ENCODE data around the gene CNGB1. TPM values are rescaled to one million over a fixed set of nuclear protein-coding genes. Genes with fewer than 3 reads are reported as not detected.
"Not testable (repeated sequence)": the region's sequence is repeated elsewhere in the genome, so short reads cannot be mapped to it uniquely, and the experiment has no call there.

Gene CNGB1
- total RNA-seq, 4 donors from 2014 or later = 0.13 TPM; not detected in 3

DNA sequence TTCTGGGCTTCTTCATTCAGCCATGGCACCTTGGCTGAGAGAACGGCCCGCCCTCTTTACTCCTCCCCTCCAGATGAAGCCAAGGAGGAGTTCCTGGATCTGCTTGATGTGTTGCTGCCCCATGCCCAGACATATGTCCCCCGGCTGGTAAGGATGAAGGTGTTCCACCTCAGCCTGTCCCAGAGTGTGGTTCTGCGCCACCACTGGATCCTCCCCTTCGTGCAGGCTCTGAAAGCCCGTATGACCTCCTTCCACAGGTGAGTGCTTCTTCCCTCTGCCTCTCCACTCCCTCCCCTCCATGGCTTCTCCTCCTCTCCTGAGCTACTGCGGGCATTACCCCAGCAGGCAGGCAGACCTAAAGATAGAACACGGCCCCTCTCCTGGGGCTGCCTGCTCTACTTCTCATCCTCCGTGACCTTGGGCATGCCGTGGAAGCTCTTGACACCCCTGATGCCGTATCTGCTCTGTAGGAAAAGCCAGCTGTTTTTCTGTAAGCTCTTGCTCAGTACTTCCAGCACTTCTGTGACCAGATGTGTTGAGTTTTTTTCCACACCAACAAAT, 39.0 kb upstream of the CNGB1 start:
- peaks cover 15 to 22% of the 10 kb centered on the region in 2 donors for H3K36me3 ChIP-seq

DNA sequence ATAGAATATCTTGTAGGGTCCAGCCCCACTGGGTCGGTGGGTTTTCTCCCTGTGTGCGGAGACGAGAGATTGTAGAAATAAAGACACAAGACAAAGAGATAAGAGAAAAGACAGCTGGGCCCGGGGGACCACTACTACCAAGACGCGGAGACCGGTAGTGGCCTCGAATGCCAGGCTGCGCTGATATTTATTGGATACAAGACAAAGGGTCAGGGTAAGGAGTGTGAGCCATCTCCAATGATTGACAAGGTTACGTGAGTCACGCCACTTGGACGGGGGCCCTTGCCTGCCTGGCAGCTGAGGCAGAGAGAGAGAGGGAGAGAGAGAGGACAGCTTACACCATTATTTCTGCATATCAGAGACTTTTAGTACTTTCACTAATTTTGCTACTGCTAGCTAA, 33.8 kb upstream of the CNGB1 start:
- DNase-seq; H3K36me3 ChIP-seq; H3K27me3 ChIP-seq; H3K9me3 ChIP-seq; H3K4me3 ChIP-seq (replicated peaks in 1 of 3): not testable (repeated sequence)
- WGBS, 2 donors = 93 to 95% methylated on average over 12 of the region's 12 CpGs
- peaks cover 9 to 13% of the 10 kb centered on the region in 2 donors for H3K4me1 ChIP-seq
- H3K27ac ChIP-seq = peak overlapping the region in 1 of 3 donors; percentile 10
- intact Hi-C loops (cut with DNase I) = loop anchor here (5.0 kb wide), 1 partner anchor 247 kb away; no protein-coding TSS in a partner anchor

More for the DNA sequence above, 39.0 kb upstream of the CNGB1 start:
- Histone ChIP-seq H3K27me3 (no peaks in the 10 kb centered on the region), H3K4me1 (peaks cover 0 to 2% of the 10 kb centered on the region in 2 donors), H3K4me3 (replicated peaks in 1 of 3) (no peak overlapping the region), H3K27ac (no peak overlapping the region), H3K9me3 (no peaks in the 10 kb centered on the region)
- DNase-seq = peak in 1 of 2 donors; percentile 36
- TF ChIP-seq POLR2A (IDR thresholded peaks at IDR 0.05) = no peak
- TF ChIP-seq, protein P1, sequence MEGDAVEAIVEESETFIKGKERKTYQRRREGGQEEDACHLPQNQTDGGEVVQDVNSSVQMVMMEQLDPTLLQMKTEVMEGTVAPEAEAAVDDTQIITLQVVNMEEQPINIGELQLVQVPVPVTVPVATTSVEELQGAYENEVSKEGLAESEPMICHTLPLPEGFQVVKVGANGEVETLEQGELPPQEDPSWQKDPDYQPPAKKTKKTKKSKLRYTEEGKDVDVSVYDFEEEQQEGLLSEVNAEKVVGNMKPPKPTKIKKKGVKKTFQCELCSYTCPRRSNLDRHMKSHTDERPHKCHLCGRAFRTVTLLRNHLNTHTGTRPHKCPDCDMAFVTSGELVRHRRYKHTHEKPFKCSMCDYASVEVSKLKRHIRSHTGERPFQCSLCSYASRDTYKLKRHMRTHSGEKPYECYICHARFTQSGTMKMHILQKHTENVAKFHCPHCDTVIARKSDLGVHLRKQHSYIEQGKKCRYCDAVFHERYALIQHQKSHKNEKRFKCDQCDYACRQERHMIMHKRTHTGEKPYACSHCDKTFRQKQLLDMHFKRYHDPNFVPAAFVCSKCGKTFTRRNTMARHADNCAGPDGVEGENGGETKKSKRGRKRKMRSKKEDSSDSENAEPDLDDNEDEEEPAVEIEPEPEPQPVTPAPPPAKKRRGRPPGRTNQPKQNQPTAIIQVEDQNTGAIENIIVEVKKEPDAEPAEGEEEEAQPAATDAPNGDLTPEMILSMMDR (IDR thresholded peaks at IDR 0.05) = no peak
- intact Hi-C loops (cut with DNase I) = loop anchor here (10.0 kb wide), 1 partner anchor 425 kb away; no protein-coding TSS in a partner anchor
- WGBS, 2 donors = 68 to 80% methylated on average over 11 of the region's 11 CpGs

DNA sequence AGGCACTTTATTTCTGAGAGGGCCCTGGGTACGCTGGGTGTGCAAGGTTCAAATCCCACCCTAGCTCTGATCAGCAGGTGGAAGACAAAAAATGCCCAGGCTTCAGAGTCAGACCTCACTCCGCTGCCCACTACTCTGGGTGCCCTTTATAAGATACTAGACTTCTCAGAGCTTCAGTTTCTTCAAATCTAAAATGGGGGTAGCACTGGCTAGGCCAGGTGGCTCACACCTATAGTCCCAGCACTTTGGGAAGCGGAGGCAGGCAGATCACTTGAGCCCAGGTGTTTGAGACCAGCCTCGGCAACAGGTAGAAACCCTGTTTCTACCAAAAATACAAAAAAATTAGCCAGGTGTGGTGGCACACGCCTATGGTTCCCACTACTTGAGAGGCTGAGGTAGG, 32.0 kb upstream of the CNGB1 start:
- TF ChIP-seq POLR2A (IDR thresholded peaks at IDR 0.05) = no peak
- no peaks in the 10 kb centered on the region for H3K9me3 ChIP-seq
- no peak overlapping the region for H3K4me3 ChIP-seq (replicated peaks in 1 of 3)
- H3K27me3 ChIP-seq = no peaks in the 10 kb centered on the region
- DNase-seq = no peak
- intact Hi-C loops (cut with DNase I) = loop anchor here (2.0 to 5.0 kb wide), 2 partner anchors 102 to 246 kb away; no protein-coding TSS in a partner anchor
- H3K4me1 ChIP-seq = peaks cover 21 to 31% of the 10 kb centered on the region in 2 donors
- H3K27ac ChIP-seq = no peak overlapping the region
- H3K36me3 ChIP-seq = peaks cover under 1 to 3% of the 10 kb centered on the region in 2 donors
- WGBS, 2 donors = 88 to 92% methylated on average over 5 of the region's 5 CpGs

DNA sequence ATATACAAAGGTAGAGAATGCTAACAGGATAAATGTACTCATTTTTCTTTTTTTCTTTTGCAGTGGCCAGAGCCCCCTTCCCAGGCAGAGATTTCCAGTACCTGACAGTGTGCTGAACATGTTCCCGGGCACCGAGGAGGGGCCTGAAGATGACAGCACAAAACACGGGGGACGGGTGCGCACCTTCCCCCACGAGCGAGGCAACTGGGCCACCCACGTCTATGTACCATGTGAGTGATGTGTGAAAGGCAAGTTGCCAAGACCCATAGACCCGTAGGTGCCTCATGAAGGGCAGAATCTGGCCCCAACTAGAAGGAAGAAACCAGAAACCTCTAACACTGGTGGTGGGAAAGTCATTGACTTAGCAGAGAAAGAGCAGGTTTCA, 31.5 kb upstream of the CNGB1 start:
- Histone ChIP-seq H3K27ac (no peak overlapping the region), H3K4me1 (peaks cover 21 to 36% of the 10 kb centered on the region in 2 donors), H3K36me3 (peaks cover 6 to 8% of the 10 kb centered on the region in 2 donors), H3K27me3 (no peaks in the 10 kb centered on the region), H3K4me3 (replicated peaks in 1 of 3) (no peak overlapping the region), H3K9me3 (no peaks in the 10 kb centered on the region)
- intact Hi-C loops (cut with DNase I) = loop anchor here (2.0 to 5.0 kb wide), 2 partner anchors 102 to 245 kb away; no protein-coding TSS in a partner anchor
- TF ChIP-seq, protein P1 (IDR thresholded peaks at IDR 0.05) = no peak
- TF ChIP-seq POLR2A (IDR thresholded peaks at IDR 0.05) = no peak
- no peak for DNase-seq
- 91 to 92% methylated on average over 9 of the region's 9 CpGs for WGBS, 2 donors

DNA sequence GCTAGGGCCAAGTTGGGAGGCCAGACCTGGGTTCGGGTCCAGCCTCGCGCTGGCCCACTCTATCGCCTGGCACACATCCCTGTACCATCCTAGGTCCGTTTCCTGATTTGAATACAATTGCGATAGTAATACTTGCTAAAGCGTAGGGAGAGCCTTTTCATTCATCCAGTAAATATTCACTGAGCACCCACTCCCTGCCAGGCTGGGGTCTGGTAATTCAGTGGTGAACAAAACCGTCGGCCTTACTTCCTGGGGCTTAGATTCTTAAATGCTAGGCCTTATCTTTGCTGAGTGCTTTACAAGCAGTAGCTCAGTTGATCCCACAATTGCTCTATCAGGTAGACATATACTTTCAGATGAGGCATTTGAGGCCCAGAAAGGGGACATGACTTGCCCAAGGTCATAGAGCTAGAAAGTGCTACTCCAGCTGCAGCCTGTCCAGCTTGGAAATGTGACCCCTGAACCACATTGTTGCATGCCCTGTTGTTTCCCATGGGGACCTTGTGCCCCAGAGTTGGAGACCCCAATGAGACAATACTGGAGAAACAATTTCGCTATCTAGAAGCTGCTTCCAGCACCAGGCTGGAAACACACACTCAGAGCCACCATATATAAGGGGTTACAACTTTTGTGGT, 31.0 kb upstream of the CNGB1 start:
- no peak for TF ChIP-seq POLR2A (IDR thresholded peaks at IDR 0.05)
- TF ChIP-seq, protein P1 (IDR thresholded peaks at IDR 0.05) = no peak
- WGBS, 2 donors = 54 to 69% methylated on average over 10 of the region's 10 CpGs

More for the DNA sequence above, 31.0 kb upstream of the CNGB1 start:
- no peaks in the 10 kb centered on the region for H3K9me3 ChIP-seq
- peaks cover 10 to 11% of the 10 kb centered on the region in 2 donors for H3K36me3 ChIP-seq
- H3K27me3 ChIP-seq = no peaks in the 10 kb centered on the region
- H3K27ac ChIP-seq = peak overlapping the region in 1 of 3 donors; percentile 94
- H3K4me1 ChIP-seq = peaks cover 26 to 41% of the 10 kb centered on the region in 2 donors
- H3K4me3 ChIP-seq (replicated peaks in 1 of 3) = peak overlapping the region in 1 of 3 donors; percentile 62
- intact Hi-C loops (cut with DNase I) = loop anchor here (2.0 to 5.0 kb wide), 2 partner anchors 101 to 245 kb away; no protein-coding TSS in a partner anchor
- DNase-seq = no peak
